ENCODE measurements around the gene MEGF6.

Gene MEGF6

GRCh38 chr1:3471356-3472087, 139.8 kb downstream of the MEGF6 start:
- no peak overlapping the region for H3K27ac ChIP-seq
- TF ChIP-seq ZFX (IDR thresholded peaks at IDR 0.05; ENCODE audit: borderline replicate concordance) (no peak), CTCF (IDR thresholded peaks at IDR 0.05) (no peak)

- TF ChIP-seq ZFX (IDR thresholded peaks at IDR 0.05; ENCODE audit: borderline replicate concordance): no peak
- TF ChIP-seq CTCF (IDR thresholded peaks at IDR 0.05): no peak
- H3K27ac ChIP-seq: no peak overlapping the region
These were observed 140.5 kb downstream of the MEGF6 start for GRCh38 chr1:3470650-3471355.

GRCh38 chr1:3469849-3470649, 141.3 kb downstream of the MEGF6 start:
- no peak for TF ChIP-seq CTCF (IDR thresholded peaks at IDR 0.05)
- no peak for TF ChIP-seq ZFX (IDR thresholded peaks at IDR 0.05; ENCODE audit: borderline replicate concordance)
- no peak overlapping the region for H3K27ac ChIP-seq

- H3K27ac ChIP-seq: no peak overlapping the region
- TF ChIP-seq CTCF (IDR thresholded peaks at IDR 0.05): no peak
- no peak for TF ChIP-seq ZFX (IDR thresholded peaks at IDR 0.05; ENCODE audit: borderline replicate concordance)
These were observed 142.0 kb downstream of the MEGF6 start for GRCh38 chr1:3469104-3469848.

- no peak for TF ChIP-seq ZFX (IDR thresholded peaks at IDR 0.05; ENCODE audit: borderline replicate concordance)
- no peak for TF ChIP-seq CTCF (IDR thresholded peaks at IDR 0.05)
- no peak overlapping the region for H3K27ac ChIP-seq
These were observed 142.8 kb downstream of the MEGF6 start for GRCh38 chr1:3468236-3469103.
